KMS-11 (cell line): ENCODE data around the gene PTPRA.

Source experiments
- H2AFZ ChIP-seq: fragments of 200-600 bp; sonication (generic); 2 replicates; pipeline ENCODE4 v1.6.1; 2016; ENCODE audit warnings: antibody characterized with exemption, mixed run types, low read depth
- H3K27ac ChIP-seq: fragments of 200-600 bp; sonication (generic); 2 replicates; pipeline ENCODE4 v1.6.1; 2016; ENCODE audit warnings: mild to moderate bottlenecking, mixed run types
- H3K27me3 ChIP-seq: fragments of 200-600 bp; sonication (generic); 2 replicates; pipeline ENCODE4 v1.6.1; 2017; ENCODE audit warnings: mild to moderate bottlenecking, low read depth, mixed run types, moderate library complexity; ENCODE audit not compliant: insufficient read depth
- H3K36me3 ChIP-seq: fragments of 200-600 bp; sonication (generic); 2 replicates; pipeline ENCODE4 v1.6.1; 2017; ENCODE audit warnings: mild to moderate bottlenecking, mixed run types; ENCODE audit not compliant: insufficient read depth
- H3K4me1 ChIP-seq: fragments of 200-600 bp; sonication (generic); 2 replicates; pipeline ENCODE4 v1.6.1; 2016; ENCODE audit warnings: mild to moderate bottlenecking, low read depth, mixed run types; ENCODE audit not compliant: poor library complexity, severe bottlenecking
- H3K4me2 ChIP-seq: fragments of 200-600 bp; sonication (generic); 2 replicates; pipeline ENCODE4 v1.7.0; 2016; ENCODE audit warnings: mild to moderate bottlenecking, mixed run types
- H3K4me3 ChIP-seq: fragments of 200-600 bp; sonication (generic); IDR thresholded peaks from 2 replicates; pipeline ENCODE4 v1.6.1; 2017; ENCODE audit warnings: low read depth, low read length, mixed read lengths; ENCODE audit not compliant: insufficient read depth
- H3K79me2 ChIP-seq: fragments of 200-600 bp; sonication (generic); 2 replicates; pipeline ENCODE4 v1.6.1; 2016; ENCODE audit warnings: low read depth, mixed run types; ENCODE audit not compliant: insufficient read depth
- H3K9ac ChIP-seq: fragments of 200-600 bp; sonication (generic); 2 replicates; pipeline ENCODE4 v1.6.1; 2016; ENCODE audit warnings: mild to moderate bottlenecking, mixed run types
- H4K20me1 ChIP-seq: fragments of 200-600 bp; sonication (generic); 2 replicates; pipeline ENCODE4 v1.6.1; 2016; ENCODE audit warnings: mild to moderate bottlenecking, mixed run types; ENCODE audit not compliant: insufficient read depth
- TF ChIP-seq, protein P1 (sequence below): fragments of 200-600 bp; sonication (generic); conservative IDR thresholded peaks from 2 replicates; pipeline ENCODE4 v1.6.1; 2017; ENCODE audit warnings: low read depth, mild to moderate bottlenecking, antibody characterized with exemption, low read length, moderate library complexity, mixed read lengths

PTPRA gene

DNA sequence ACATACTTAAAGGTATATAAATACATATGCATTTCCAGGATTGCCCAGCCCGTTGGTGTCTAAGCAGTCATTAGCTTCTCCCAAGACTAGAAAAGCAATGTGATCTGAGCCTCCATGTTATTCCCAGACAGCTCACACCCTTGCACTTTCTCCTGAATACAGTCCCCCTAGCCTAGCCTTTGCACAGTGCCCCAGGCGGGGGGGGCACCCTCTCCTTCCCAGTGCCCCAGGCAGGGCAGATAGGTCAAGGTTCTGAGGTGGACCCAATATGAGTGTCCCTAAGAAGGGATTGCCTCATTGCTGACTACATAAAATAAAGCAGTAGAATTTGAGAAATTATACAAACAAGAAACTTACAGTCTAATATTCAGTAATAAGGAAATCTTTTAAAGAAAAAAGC, 154.7 kb downstream of the PTPRA start:
- Histone ChIP-seq H3K4me1 (no peaks in the 10 kb centered on the region), H3K36me3 (no peaks in the 10 kb centered on the region), H2AFZ (no peak overlapping the region), H3K4me2 (no peak overlapping the region), H3K4me3 (no peak overlapping the region), H3K27ac (no peak overlapping the region), H4K20me1 (no peaks in the 10 kb centered on the region), H3K79me2 (no peaks in the 10 kb centered on the region), H3K9ac (no peak overlapping the region), H3K27me3 (no peaks in the 10 kb centered on the region)
- TF ChIP-seq, protein P1, sequence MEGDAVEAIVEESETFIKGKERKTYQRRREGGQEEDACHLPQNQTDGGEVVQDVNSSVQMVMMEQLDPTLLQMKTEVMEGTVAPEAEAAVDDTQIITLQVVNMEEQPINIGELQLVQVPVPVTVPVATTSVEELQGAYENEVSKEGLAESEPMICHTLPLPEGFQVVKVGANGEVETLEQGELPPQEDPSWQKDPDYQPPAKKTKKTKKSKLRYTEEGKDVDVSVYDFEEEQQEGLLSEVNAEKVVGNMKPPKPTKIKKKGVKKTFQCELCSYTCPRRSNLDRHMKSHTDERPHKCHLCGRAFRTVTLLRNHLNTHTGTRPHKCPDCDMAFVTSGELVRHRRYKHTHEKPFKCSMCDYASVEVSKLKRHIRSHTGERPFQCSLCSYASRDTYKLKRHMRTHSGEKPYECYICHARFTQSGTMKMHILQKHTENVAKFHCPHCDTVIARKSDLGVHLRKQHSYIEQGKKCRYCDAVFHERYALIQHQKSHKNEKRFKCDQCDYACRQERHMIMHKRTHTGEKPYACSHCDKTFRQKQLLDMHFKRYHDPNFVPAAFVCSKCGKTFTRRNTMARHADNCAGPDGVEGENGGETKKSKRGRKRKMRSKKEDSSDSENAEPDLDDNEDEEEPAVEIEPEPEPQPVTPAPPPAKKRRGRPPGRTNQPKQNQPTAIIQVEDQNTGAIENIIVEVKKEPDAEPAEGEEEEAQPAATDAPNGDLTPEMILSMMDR, result no peak

GRCh38 chr20:3031524-3032147, 158.4 kb downstream of the PTPRA start:
- no peaks in the 10 kb centered on the region for H3K79me2 ChIP-seq
- TF ChIP-seq, protein P1, result no peak
- H3K36me3 ChIP-seq, result no peaks in the 10 kb centered on the region
- H2AFZ ChIP-seq, result no peak overlapping the region
- H3K27me3 ChIP-seq, result no peaks in the 10 kb centered on the region
- H3K27ac ChIP-seq, result no peak overlapping the region
- no peaks in the 10 kb centered on the region for H4K20me1 ChIP-seq
- no peak overlapping the region for H3K4me3 ChIP-seq
- H3K9ac ChIP-seq, result no peak overlapping the region
- no peak overlapping the region for H3K4me2 ChIP-seq
- H3K4me1 ChIP-seq, result no peaks in the 10 kb centered on the region

GRCh38 chr20:3032624-3033023, 159.3 kb downstream of the PTPRA start:
- no peak overlapping the region for H3K27ac ChIP-seq
- TF ChIP-seq, protein P1, result no peak
- no peaks in the 10 kb centered on the region for H3K36me3 ChIP-seq
- no peak overlapping the region for H3K9ac ChIP-seq
- no peak overlapping the region for H3K4me2 ChIP-seq
- H3K27me3 ChIP-seq, result no peaks in the 10 kb centered on the region
- H2AFZ ChIP-seq, result no peak overlapping the region
- no peaks in the 10 kb centered on the region for H3K79me2 ChIP-seq
- no peaks in the 10 kb centered on the region for H4K20me1 ChIP-seq
- H3K4me1 ChIP-seq, result no peaks in the 10 kb centered on the region
- H3K4me3 ChIP-seq, result no peak overlapping the region

- H3K79me2 ChIP-seq, result no peaks in the 10 kb centered on the region
- H3K9ac ChIP-seq, result no peak overlapping the region
- no peaks in the 10 kb centered on the region for H3K4me1 ChIP-seq
- H3K36me3 ChIP-seq, result no peaks in the 10 kb centered on the region
- H3K27me3 ChIP-seq, result no peaks in the 10 kb centered on the region
- H3K27ac ChIP-seq, result no peak overlapping the region
- no peak overlapping the region for H3K4me2 ChIP-seq
- H4K20me1 ChIP-seq, result no peaks in the 10 kb centered on the region
- H2AFZ ChIP-seq, result no peak overlapping the region
- TF ChIP-seq, protein P1, result no peak
- no peak overlapping the region for H3K4me3 ChIP-seq
These were observed 164.4 kb downstream of the PTPRA start for GRCh38 chr20:3037654-3038053.
